HCT116 (cell line): ENCODE data around the gene RIT2.

ENCODE experiments used
- CEBPB ChIP-seq: IDR thresholded peaks from 2 replicates; pipeline ENCODE4 v1.6.1; 2012; ENCODE audit warnings: low read depth
- CTCF ChIP-seq, 3 experiments: fragments of 200-600 bp in 1 of 3; sonication (generic) in 1 of 3; IDR thresholded peaks in 2 of 3; conservative IDR thresholded peaks in 1 of 3; 2 replicates each; pipeline ENCODE4 v1.5.1; 2012 to 2017; ENCODE audit warnings: low read depth in 2 of 3, low read length in 2 of 3, antibody characterized with exemption in 1 of 3, borderline replicate concordance in 1 of 3, control low read depth in 1 of 3, mild to moderate bottlenecking in 1 of 3, mixed read lengths in 1 of 3, mixed run types in 1 of 3, moderate library complexity in 1 of 3; ENCODE audit not compliant: insufficient read depth in 1 of 3
- EZH2 ChIP-seq: fragments of 200-600 bp; sonication (generic); IDR thresholded peaks from 2 replicates; pipeline ENCODE4 v1.6.1; 2017; ENCODE audit warnings: antibody characterized with exemption, mixed run types
- JUND ChIP-seq: IDR thresholded peaks from 2 replicates; pipeline ENCODE4 v1.6.1; 2012
- POLR2A ChIP-seq: IDR thresholded peaks from 2 replicates; pipeline ENCODE4 v1.7.0; 2011; ENCODE audit warnings: borderline replicate concordance; ENCODE audit not compliant: insufficient read depth, insufficient read length; ENCODE audit errors: extremely low read depth
- RAD21 ChIP-seq: IDR thresholded peaks from 2 replicates; pipeline ENCODE4 v1.6.1; 2012; ENCODE audit warnings: low read depth, mild to moderate bottlenecking
- SP1 ChIP-seq: IDR thresholded peaks from 2 replicates; pipeline ENCODE4 v1.6.1; 2012; ENCODE audit warnings: low read depth
- ZFX ChIP-seq: fragments of 450-650 bp; IDR thresholded peaks from 2 replicates; pipeline ENCODE4 v1.6.1; 2017
- TF ChIP-seq, protein P1 (sequence below): IDR thresholded peaks from 2 replicates; pipeline ENCODE4 v1.6.1; 2012
- TF ChIP-seq, protein P2 (sequence below): IDR thresholded peaks from 2 replicates; pipeline ENCODE4 v1.6.1; 2012; ENCODE audit warnings: low read depth

GRCh38 chr18:42706029-42706608 lies 409.4 kb downstream of the RIT2 start:
- TF ChIP-seq CTCF (IDR thresholded peaks at IDR 0.05 in 2 of 3, conservative IDR thresholded peaks at IDR 0.05 in 1 of 3; ENCODE audit: borderline replicate concordance in 1 of 3, insufficient read depth in 1 of 3, low read depth in 2 of 3, low read length in 2 of 3): no peak
- TF ChIP-seq ZFX: no peak
- TF ChIP-seq CEBPB: no peak
- TF ChIP-seq EZH2: no peak
- TF ChIP-seq JUND: no peak
- TF ChIP-seq, protein P1, sequence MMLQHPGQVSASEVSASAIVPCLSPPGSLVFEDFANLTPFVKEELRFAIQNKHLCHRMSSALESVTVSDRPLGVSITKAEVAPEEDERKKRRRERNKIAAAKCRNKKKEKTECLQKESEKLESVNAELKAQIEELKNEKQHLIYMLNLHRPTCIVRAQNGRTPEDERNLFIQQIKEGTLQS: no peak
- TF ChIP-seq, protein P2, sequence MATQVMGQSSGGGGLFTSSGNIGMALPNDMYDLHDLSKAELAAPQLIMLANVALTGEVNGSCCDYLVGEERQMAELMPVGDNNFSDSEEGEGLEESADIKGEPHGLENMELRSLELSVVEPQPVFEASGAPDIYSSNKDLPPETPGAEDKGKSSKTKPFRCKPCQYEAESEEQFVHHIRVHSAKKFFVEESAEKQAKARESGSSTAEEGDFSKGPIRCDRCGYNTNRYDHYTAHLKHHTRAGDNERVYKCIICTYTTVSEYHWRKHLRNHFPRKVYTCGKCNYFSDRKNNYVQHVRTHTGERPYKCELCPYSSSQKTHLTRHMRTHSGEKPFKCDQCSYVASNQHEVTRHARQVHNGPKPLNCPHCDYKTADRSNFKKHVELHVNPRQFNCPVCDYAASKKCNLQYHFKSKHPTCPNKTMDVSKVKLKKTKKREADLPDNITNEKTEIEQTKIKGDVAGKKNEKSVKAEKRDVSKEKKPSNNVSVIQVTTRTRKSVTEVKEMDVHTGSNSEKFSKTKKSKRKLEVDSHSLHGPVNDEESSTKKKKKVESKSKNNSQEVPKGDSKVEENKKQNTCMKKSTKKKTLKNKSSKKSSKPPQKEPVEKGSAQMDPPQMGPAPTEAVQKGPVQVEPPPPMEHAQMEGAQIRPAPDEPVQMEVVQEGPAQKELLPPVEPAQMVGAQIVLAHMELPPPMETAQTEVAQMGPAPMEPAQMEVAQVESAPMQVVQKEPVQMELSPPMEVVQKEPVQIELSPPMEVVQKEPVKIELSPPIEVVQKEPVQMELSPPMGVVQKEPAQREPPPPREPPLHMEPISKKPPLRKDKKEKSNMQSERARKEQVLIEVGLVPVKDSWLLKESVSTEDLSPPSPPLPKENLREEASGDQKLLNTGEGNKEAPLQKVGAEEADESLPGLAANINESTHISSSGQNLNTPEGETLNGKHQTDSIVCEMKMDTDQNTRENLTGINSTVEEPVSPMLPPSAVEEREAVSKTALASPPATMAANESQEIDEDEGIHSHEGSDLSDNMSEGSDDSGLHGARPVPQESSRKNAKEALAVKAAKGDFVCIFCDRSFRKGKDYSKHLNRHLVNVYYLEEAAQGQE: no peak
- no peak for TF ChIP-seq POLR2A
- no peak for TF ChIP-seq SP1
- TF ChIP-seq RAD21: no peak
